Aorta (tissue), 5 donors: ENCODE measurements around the gene ZNF681. TPM values are rescaled to one million over a fixed set of nuclear protein-coding genes. Genes with fewer than 3 reads are reported as not detected.
"Not testable (repeated sequence)": the region's sequence is repeated elsewhere in the genome, so short reads cannot be mapped to it uniquely, and the experiment has no call there.

Source experiments
- ATAC-seq: fragments of 200-7000 bp; cut with Tn5 transposase; one replicate; pipeline ENCODE4 v1.9.1; 2022; ENCODE audit warnings: moderate library complexity; ENCODE audit not compliant: low FRiP score
- DNase-seq, 2 donors: peaks; one replicate each; pipeline ENCODE4 v3.0.0-alpha.2; 2020
- H3K27ac ChIP-seq, 2 donors: one replicate each; pipeline ENCODE4 v1.5.1; 2013; ENCODE audit warnings: low read length in 2 of 2, mild to moderate bottlenecking in 2 of 2, moderate library complexity in 2 of 2, control low read depth in 1 of 2, inconsistent platforms in 1 of 2, low read depth in 1 of 2
- H3K27me3 ChIP-seq, 2 donors: one replicate each; pipeline ENCODE4 v1.6.1; 2013; ENCODE audit warnings: control low read depth in 1 of 2, low read length in 1 of 2, mild to moderate bottlenecking in 1 of 2, moderate library complexity in 1 of 2; ENCODE audit not compliant: insufficient read depth in 2 of 2, control insufficient read depth in 1 of 2
- H3K36me3 ChIP-seq, 2 donors: one replicate each; pipeline ENCODE4 v1.6.1; 2013; ENCODE audit warnings: control low read depth in 1 of 2, low read length in 1 of 2, mild to moderate bottlenecking in 1 of 2; ENCODE audit not compliant: insufficient read depth in 2 of 2, control insufficient read depth in 1 of 2
- H3K4me1 ChIP-seq, 2 donors: one replicate each; pipeline ENCODE4 v1.6.1; 2013; ENCODE audit warnings: low read length in 2 of 2, control low read depth in 1 of 2, mild to moderate bottlenecking in 1 of 2, moderate library complexity in 1 of 2; ENCODE audit not compliant: insufficient read depth in 2 of 2, control insufficient read depth in 1 of 2
- H3K4me3 ChIP-seq, 2 donors: one replicate each; pipeline ENCODE4 v1.5.1; 2013; ENCODE audit warnings: low read length in 2 of 2, control low read depth in 1 of 2, mild to moderate bottlenecking in 1 of 2
- H3K9me3 ChIP-seq: one replicate; pipeline ENCODE4 v1.6.1; 2013; ENCODE audit warnings: mild to moderate bottlenecking, low read length; ENCODE audit not compliant: control insufficient read depth
- WGBS, 2 donors: extraction: QIAGEN DNeasy Blood & Tissue Kit; methylation state at CpG; one replicate each; pipeline ENCODE4 v1.1.7; 2013; 5-methylcytosine and 5-hydroxymethylcytosine counted together
- intact Hi-C, 2 donors: fragments of 100-400 bp; cut with DNase I; formaldehyde crosslinking; loops; one replicate each; pipeline versions ENCODE4 v1.14.2 to v1.15.0; 2022
- polyA plus RNA-seq, 2 donors: library from polyadenylated mRNA; stranded (reverse); fragments of 200-250 nt; gene quantifications; one replicate each; pipeline ENCODE4 v1.2.3, GENCODE V29; 2013
- total RNA-seq, 2 donors: library from RNA; stranded (reverse); fragmentation: NEBNext Ultra II Directional; extraction: Animal tissue kit (Norgen Biotek cat#: 25700); gene quantifications; one replicate each; pipeline ENCODE4 v1.2.1, GENCODE V29; 2021
- donor health status: healthy with polysubstance abuse.
- donor health status: Bipolar disorder and iron deficiency.
- donor health status: DM: no; HTN: no; CAD: no.
- donor health status: DM: no; HTN: no; CAD: no.
- donor health status: DM: yes; HTN: yes; CAD: no.

Gene ZNF681
- total and polyA plus RNA-seq, 4 donors: 0.31 to 3.0 (median 0.91) TPM; not detected in 1

- H3K27me3 ChIP-seq, H3K4me1 ChIP-seq, DNase-seq, H3K27ac ChIP-seq, ATAC-seq, H3K4me3 ChIP-seq, H3K9me3 ChIP-seq, H3K36me3 ChIP-seq, intact Hi-C loops: not testable (repeated sequence)
- 54 to 62% methylated on average over 6 of the region's 6 CpGs for WGBS, 2 donors
Measured at GRCh38 chr19:23730729-23731465, 27.8 kb downstream of the ZNF681 start.

DNA sequence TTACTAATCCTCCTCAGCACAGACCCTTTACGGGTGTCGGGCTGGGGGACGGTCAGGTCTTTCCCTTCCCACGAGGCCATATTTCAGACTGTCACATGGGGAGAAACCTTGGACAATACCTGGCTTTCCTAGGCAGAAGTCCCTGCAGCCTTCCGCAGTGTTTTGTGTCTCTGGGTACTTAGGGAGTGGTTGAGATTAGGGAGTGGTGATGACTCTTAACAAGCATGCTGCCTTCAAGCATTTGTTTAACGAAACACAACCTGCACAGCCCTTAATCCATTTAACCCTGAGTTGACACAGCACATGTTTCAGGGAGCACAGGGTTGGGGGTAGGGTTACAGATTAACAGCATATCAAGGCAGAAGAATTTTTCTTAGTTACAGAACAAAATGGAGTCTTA, 34.5 kb downstream of the ZNF681 start:
- DNase-seq, H3K4me1 ChIP-seq, H3K27me3 ChIP-seq, H3K27ac ChIP-seq, intact Hi-C loops, H3K4me3 ChIP-seq, H3K9me3 ChIP-seq, ATAC-seq, H3K36me3 ChIP-seq: not testable (repeated sequence)
- WGBS, 2 donors: 47 to 53% methylated on average over 2 to 4 of the region's 6 CpGs

DNA sequence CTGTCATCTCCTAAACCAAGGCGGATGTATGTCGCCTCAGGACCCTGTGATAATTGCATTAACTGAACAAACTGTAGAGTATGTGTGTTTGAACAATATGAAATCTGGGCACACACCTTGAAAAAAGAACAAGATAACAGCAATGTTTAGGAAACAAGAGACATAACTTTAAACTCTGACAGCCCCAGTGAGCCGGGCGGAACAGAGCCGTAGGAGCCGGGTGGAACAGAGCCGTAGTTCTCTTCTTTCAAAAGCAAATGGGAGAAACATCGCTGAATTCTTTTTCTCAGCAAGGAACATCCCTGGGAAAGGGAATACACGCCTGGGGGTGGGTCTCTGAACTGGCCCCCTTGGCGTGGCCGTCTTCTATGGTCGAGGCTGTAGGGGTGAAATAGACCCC, 39.9 kb downstream of the ZNF681 start:
- no peak overlapping the region for H3K4me3 ChIP-seq
- intact Hi-C loops: no loop called here
- no peak overlapping the region for H3K27ac ChIP-seq
- ATAC-seq (no peak), DNase-seq (no peak)
- 21% methylated on average over 12 of the region's 12 CpGs for WGBS, 2 donors
- no peaks in the 10 kb centered on the region for H3K9me3 ChIP-seq
- H3K36me3 ChIP-seq: no peaks in the 10 kb centered on the region
- H3K27me3 ChIP-seq: no peaks in the 10 kb centered on the region
- no peaks in the 10 kb centered on the region for H3K4me1 ChIP-seq

GRCh38 chr19:23716792-23717191, 41.9 kb downstream of the ZNF681 start:
- Histone ChIP-seq H3K36me3 (no peaks in the 10 kb centered on the region), H3K4me1 (no peaks in the 10 kb centered on the region), H3K27ac (no peak overlapping the region), H3K27me3 (no peaks in the 10 kb centered on the region), H3K4me3 (no peak overlapping the region), H3K9me3 (no peaks in the 10 kb centered on the region)
- ATAC-seq (no peak), DNase-seq (no peak)
- intact Hi-C loops: no loop called here

GRCh38 chr19:23709347-23709746, 49.3 kb downstream of the ZNF681 start:
- ATAC-seq (no peak), DNase-seq (no peak)
- no peaks in the 10 kb centered on the region for H3K4me1 ChIP-seq
- H3K9me3 ChIP-seq: no peaks in the 10 kb centered on the region
- H3K27me3 ChIP-seq: no peaks in the 10 kb centered on the region
- intact Hi-C loops: no loop called here
- H3K4me3 ChIP-seq: no peak overlapping the region
- H3K36me3 ChIP-seq: no peaks in the 10 kb centered on the region
- 8 to 10% methylated on average over 2 of the region's 2 CpGs for WGBS, 2 donors
- no peak overlapping the region for H3K27ac ChIP-seq

DNA sequence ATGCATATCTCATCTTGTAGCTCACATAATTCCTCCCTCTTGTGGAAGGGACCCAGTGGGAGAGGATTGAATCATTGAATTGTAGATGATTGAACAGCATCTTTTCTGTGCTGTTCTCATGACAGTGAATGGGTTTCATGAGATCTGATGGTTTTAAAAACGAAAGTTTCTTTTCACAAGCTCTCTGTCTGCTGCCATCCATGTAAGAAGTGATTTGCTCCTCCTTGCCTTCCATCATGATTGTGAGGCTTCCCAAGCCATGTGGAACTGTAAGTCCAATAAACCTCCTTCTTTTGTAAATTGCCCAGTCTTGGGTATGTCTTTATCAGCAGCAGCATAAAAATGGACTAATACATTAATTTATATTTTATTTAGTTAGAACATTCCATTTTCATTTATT, 52.0 kb downstream of the ZNF681 start:
- no peak overlapping the region for H3K27ac ChIP-seq
- DNase-seq: no peak
- intact Hi-C loops: no loop called here
- H3K9me3 ChIP-seq: no peaks in the 10 kb centered on the region
- H3K27me3 ChIP-seq: no peaks in the 10 kb centered on the region
- no peak for ATAC-seq
- no peak overlapping the region for H3K4me3 ChIP-seq
- no peaks in the 10 kb centered on the region for H3K4me1 ChIP-seq
- 84 to 89% methylated on average over 1 of the region's 1 CpG for WGBS, 2 donors
- H3K36me3 ChIP-seq: no peaks in the 10 kb centered on the region

- H3K4me3 ChIP-seq: no peak overlapping the region
- WGBS, 2 donors: 46 to 50% methylated on average over 2 of the region's 2 CpGs
- no peak for ATAC-seq
- no peaks in the 10 kb centered on the region for H3K9me3 ChIP-seq
- H3K27ac ChIP-seq: no peak overlapping the region
- intact Hi-C loops: no loop called here
- no peaks in the 10 kb centered on the region for H3K27me3 ChIP-seq
- no peaks in the 10 kb centered on the region for H3K4me1 ChIP-seq
- no peak for DNase-seq
- no peaks in the 10 kb centered on the region for H3K36me3 ChIP-seq
Measured at GRCh38 chr19:23699521-23699860, 59.2 kb downstream of the ZNF681 start.

GRCh38 chr19:23698711-23699520, 59.8 kb downstream of the ZNF681 start:
- ATAC-seq: no peak
- intact Hi-C loops: no loop called here
- no peaks in the 10 kb centered on the region for H3K4me1 ChIP-seq

GRCh38 chr19:23692937-23693336, 65.8 kb downstream of the ZNF681 start:
- DNase-seq, H3K9me3 ChIP-seq, H3K27ac ChIP-seq, ATAC-seq, H3K4me3 ChIP-seq, intact Hi-C loops, H3K4me1 ChIP-seq, H3K36me3 ChIP-seq, H3K27me3 ChIP-seq: not testable (repeated sequence)
- WGBS, 2 donors: 68 to 73% methylated on average over 6 to 9 of the region's 9 CpGs

More at GRCh38 chr19:23698711-23699520, 59.8 kb downstream of the ZNF681 start:
- no peaks in the 10 kb centered on the region for H3K36me3 ChIP-seq
- no peak for DNase-seq
- H3K27ac ChIP-seq: no peak overlapping the region
- no peak overlapping the region for H3K4me3 ChIP-seq
- no peaks in the 10 kb centered on the region for H3K9me3 ChIP-seq
- 29 to 36% methylated on average over 6 of the region's 6 CpGs for WGBS, 2 donors
- no peaks in the 10 kb centered on the region for H3K27me3 ChIP-seq
